NOMO-1 treated with DMSO at 0.1 percent for 48 hours (cell line): Measurements from ENCODE around the gene UGT1A7.

Source experiments
- DNase-seq: peaks from one replicate; lab custom pipeline; 2025; ENCODE audit not compliant: unreplicated experiment; lab: John Stamatoyannopoulos, UW

The UGT1A7 gene

GRCh38 chr2:233796254-233796653 is 114.6 kb downstream of the UGT1A7 start:
- DNase-seq = no peak

DNA sequence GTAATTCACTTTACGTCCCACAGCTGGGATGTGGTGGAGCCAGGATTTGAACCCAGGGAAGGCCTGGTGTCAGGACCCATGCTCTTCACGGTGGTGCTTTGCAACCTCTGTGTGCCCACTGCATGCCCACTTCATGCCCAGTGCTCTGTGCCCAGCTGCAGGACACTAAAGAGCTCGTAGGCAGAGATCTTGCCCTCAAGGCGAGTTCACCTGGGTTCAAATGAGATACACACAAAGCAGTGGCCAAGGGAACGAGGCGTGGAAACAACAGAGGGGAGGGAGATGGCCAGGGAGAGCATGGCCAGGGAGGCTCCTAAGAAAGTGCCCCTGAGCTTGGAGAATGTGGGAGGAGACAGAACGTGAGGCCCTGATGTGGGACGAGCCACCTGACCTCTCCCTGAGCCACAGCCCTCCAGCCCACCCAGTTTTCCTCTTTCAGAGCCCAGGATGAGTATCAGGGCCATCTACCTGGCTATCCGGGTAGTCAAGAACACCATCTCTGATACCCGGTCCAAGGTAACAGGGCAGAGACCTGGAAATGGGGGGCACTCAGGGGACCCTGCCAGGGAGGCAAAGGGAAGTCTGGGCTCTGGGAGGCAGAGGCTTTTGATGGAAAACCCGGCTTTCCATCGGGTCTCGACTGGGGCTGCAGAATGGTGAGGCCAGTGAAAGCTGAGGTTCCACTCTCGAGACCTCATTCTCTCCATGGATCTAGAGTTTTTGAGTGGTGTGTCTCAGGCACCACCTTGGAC is 116.8 kb downstream of the UGT1A7 start:
- no peak for DNase-seq

DNA sequence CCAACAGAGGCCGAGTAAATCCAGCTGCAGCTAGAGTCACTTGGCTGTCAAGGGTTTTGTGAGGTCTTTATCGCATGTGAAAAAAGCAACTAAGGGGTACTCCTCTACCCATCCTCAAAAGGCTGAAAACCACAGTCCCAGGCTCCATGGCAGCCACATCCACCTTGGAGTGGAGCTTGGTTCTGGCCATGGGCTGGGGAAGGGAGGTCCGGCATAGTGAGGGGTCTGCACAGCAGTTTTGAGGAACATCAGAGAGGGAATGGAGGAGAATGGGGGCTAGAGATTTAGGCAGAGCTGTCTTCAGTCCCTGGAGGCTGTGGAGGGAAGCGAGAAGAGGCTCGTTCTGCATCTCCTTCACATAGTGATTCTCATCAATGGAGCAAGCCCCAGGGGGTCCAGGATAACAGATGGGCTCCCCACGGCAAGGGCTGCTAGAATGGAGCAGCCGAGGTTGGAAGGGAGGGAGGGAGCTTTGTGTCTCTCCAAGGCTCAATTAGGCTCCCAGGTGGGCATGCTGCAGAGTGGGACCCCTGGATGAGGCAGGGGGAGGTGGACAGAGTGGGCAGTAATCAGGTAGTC is 117.5 kb downstream of the UGT1A7 start:
- DNase-seq = no peak

GRCh38 chr2:233799716-233800115 is 118.0 kb downstream of the UGT1A7 start:
- no peak for DNase-seq

DNA sequence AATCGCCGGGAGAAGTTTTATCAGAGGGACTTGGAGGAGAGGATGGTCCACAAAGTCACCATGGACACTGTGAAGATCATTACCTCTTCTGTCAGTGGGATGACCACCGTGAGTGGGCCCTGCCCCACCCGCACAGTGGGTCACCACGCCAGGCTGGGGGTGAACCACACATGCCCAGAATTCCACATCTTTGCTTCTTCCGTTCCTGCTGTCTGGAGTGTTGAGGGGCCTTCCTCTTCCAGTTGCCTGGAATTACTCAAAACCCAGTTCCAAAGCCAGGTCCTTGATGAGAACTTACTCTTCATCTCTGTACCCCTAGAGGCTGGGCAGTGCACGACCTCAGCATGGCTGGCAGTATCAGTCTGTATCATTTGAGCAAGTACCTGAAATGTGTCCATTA is 118.5 kb downstream of the UGT1A7 start:
- DNase-seq = no peak

DNA sequence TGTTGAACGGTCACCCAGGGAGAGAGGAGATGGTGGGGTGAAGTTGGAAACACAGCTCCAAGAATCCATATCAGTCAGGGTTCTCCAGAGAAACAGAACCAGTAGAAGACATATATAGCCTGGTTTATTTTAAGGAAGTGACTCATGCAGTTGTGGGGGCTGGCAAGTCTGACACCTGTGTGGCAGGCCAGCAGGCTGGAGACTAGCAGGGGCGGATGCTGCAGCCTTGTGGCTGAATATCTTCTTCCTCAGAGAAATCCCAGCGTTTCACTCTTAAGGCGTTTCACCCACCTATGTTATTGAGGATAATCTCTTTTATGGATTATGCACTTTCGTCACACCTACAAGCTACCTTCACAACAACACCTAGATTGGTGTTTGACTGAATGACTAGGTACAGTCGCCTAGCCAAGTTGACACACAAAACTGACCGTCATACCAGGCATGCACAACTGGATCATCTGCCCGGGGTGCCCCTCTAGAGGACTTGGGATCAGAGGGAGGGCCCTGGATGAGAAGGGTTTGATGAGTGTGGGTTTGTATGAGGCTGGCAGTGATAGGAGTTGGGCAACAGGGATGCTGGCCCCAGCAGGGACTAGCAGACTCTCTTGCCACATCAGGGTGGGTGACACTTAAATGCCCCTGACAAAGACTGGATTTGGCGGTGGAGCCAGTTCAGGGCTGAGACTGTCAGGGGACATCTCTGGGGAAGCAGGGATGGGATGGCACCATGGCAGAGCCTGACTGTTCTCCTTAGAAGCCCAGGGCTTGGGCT is 119.8 kb downstream of the UGT1A7 start:
- no peak for DNase-seq

DNA sequence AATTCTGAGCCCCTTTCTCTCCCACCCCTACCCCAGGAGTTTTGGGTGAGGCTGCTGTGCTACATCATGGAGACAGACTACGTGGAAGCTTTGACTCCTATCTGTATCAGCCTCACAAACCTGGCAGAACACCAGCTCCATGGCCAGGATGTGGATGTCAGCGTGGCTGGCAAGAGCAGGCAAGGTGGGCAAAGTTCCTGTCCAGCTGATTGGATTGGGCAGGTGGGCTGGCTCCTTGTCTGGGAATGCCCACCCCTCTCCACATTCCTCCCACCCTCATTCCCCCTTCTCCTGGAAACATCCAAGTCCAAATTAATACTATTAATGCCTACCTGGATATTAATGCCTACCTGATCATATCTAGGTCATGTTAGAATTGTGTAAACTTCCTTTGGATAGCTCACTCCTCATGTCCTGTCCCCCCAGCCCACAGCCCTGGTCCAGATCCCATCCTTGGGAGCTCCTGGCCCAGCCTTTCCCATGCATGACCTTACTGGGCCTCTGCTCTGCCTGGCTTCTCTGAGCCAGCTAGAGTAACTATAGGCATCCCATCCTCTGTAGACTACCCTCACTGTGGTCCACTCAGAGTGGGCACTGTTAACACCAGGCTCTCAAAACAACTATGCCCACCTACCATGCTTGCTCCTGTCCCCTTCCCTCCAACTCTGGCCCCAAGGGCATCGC is 120.6 kb downstream of the UGT1A7 start:
- DNase-seq = no peak

- no peak for DNase-seq
Measured at GRCh38 chr2:233803292-233803911, 121.7 kb downstream of the UGT1A7 start.

- DNase-seq = no peak
Measured at GRCh38 chr2:233803994-233804393, 122.3 kb downstream of the UGT1A7 start.

DNA sequence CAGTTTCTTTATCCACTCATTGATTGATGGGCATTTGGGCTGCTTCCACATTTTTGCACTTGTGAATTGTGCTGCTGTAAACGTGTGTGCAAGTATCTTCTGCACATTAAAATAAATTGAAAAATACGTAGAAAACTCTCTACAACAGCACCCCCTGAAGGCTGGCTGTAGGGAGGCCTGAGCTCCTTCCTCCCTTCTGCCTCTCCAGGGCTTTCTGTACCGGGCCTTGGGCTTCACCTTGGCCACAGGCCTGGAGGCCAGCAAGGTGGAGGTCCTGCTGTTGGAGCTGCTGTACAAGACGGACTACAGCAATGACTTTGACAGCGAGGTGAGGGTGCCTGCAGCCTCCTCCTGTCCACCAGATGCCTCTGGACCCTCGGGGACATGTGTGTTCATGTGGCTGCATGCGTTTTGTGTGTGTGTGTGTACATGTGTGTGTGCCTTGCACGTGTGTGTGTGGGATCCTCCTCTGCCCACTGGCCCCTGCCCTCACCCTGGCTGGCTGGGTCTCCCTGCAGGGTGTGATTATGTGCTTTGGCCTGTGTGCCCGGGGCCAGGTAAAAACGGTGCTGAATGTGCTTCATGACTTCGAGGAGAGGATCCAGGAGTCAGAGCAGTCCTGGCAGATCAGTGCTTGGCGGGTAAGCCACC is 125.6 kb downstream of the UGT1A7 start:
- no peak for DNase-seq

- no peak for DNase-seq
Measured at GRCh38 chr2:233807966-233808935, 126.5 kb downstream of the UGT1A7 start.

- no peak for DNase-seq
Measured at GRCh38 chr2:233810385-233810784, 128.7 kb downstream of the UGT1A7 start.

- no peak for DNase-seq
Measured at GRCh38 chr2:233811087-233811486, 129.4 kb downstream of the UGT1A7 start.

DNA sequence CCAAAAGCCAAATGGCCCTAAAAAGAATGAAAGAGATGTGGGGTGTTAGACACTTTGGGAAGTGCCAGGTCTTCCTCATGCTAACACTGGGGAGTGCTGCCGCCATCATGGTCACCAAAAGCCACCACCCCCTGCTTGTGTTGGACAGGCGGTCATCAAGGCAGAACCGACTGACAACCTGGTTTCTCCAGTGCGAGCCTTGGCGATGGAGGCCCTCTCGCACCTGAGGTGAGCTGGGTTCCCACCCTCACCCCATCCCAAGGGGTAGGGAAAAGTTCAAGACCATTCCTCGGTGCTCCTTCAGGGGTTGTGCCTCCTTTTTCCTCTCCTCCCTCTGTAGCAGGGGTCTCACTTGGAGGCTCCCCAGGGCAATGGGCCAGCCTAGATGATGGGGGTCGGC is 130.0 kb downstream of the UGT1A7 start:
- no peak for DNase-seq

- no peak for DNase-seq
Measured at GRCh38 chr2:233813236-233814055, 131.7 kb downstream of the UGT1A7 start.

DNA sequence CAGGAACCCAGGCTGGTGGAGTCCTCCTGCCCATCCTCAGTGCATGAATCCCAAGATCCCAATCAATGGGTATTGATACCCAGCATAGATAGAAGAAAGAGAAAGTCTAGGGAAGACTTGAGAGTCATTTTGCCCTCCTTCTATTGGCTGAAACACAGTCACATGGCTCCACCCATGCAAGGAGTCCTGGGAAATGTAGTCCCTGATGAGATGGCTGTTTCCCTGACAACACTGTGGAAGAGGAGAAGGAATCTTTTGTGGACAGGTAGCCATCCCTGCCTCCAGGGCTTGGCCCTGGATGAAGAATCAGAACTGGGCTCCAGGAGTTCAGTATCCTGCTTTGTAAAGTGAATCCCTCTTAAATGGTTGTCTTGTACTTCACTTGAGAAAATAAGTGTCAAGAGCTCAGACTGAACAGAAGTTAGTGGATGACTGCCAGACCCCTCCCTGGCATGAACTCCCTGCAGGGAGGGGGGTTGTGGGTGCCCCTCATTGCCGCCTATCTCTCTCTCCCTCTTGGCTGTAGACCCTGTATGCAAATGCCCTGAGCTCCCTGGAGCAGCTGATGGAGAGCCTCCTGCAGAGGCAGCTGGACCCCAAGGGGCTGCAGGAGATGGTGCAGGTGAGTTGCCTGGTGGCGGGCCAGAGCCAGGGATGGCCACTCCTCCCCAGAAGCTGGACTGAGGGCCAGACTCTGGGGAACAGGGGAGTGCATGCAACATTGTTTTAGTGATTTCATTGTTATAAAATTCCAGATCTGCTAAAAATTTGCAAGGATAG is 132.5 kb downstream of the UGT1A7 start:
- no peak for DNase-seq

DNA sequence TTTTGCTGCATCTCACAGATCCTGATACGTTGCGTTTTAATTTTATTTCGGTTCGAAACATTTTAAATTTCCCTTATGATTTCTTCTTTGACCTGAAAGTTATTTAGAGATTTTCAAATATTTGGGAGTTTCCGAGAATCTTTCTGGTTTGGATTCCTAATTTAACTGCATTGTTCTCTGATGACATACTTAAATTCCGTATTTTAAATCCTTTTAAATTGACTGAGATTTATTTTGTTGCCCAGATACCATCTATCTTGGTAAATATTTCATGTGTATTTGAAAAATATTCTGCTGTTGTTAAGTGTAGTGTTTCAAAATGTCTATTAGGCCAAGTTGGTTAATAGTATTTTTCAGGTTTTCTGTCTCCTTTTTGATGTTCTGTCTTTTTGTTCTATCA is 134.2 kb downstream of the UGT1A7 start:
- DNase-seq = no peak

GRCh38 chr2:233816334-233816733 is 134.6 kb downstream of the UGT1A7 start:
- no peak for DNase-seq
